NCI-H146 treated with DMSO at 0.1 percent for 48 hours (cell line): ENCODE results near the gene MSGN1.

Experiments
- DNase-seq: peaks from one replicate; lab custom pipeline; 2025; ENCODE audit not compliant: unreplicated experiment; lab: John Stamatoyannopoulos, UW

Gene MSGN1

GRCh38 chr2:17847236-17847635 is 31.0 kb downstream of the MSGN1 start:
- DNase-seq = no peak

DNA sequence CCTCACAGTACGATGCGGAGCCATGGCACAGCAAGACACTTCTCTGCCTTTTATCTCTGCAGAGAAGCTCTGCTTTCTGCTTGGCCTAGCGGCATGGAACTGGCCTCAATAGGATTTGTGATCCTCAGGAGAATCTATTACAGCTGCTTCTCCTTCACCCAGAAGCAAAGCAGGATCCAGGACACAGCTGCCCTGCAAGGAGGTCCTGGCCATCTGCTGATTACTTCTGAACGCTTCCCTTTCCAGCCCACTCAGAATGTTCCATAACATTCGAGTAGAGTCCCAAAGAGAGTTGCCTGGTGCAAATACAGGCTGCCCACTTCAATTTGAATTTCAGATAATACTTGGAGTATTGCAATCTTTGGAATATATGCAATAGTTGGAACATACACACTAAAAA is 33.0 kb downstream of the MSGN1 start:
- DNase-seq = no peak

GRCh38 chr2:17850151-17850550 is 33.9 kb downstream of the MSGN1 start:
- no peak for DNase-seq

GRCh38 chr2:17851731-17852585 is 35.7 kb downstream of the MSGN1 start:
- no peak for DNase-seq

DNA sequence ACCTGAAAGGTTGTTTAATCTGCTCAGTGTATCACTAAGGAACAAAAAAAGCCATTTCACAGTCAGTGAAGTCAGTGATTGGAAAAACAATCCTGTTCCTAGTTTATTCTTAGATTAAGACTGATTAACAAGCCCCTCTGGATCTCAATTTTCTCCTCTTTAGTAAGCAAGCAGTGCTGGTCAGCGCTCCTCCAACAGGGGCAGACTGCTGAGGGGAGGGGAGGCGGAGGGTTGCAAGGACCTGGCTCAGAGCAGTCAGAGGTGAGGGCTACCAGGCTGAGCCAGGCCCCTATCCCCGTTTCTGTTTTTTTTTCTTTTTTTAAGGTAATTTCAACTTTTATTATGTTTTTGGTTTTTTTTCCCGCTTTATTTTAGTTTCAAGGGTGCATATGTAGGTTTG is 37.5 kb downstream of the MSGN1 start:
- no peak for DNase-seq

- DNase-seq = no peak
Measured at GRCh38 chr2:17857021-17857420, 40.8 kb downstream of the MSGN1 start.

GRCh38 chr2:17858064-17858463 is 41.8 kb downstream of the MSGN1 start:
- DNase-seq = no peak

DNA sequence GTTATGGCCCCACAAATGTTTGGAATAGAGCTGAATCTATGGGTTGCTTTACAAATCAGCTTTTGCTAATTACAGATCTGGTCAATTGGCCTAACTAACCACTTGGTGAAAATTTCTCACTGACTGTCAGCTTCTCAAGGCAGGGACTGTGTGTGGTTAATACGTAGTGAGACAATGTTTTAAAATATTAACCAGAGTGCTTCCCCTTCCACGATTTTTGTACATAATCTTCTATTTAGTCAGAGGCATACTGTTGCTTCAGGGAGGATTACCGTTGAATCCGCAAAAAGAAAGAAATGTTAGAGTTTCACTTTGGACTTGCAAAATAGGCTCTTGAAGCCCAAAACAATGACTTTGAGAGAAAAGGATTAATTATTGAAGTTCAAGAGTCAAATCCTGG is 47.3 kb downstream of the MSGN1 start:
- DNase-seq = no peak

- no peak for DNase-seq
Measured at GRCh38 chr2:17864676-17865075, 48.4 kb downstream of the MSGN1 start.

GRCh38 chr2:17867133-17867532 is 50.9 kb downstream of the MSGN1 start:
- DNase-seq = no peak
